Measurements from ENCODE around the gene TRIM7.

DNA sequence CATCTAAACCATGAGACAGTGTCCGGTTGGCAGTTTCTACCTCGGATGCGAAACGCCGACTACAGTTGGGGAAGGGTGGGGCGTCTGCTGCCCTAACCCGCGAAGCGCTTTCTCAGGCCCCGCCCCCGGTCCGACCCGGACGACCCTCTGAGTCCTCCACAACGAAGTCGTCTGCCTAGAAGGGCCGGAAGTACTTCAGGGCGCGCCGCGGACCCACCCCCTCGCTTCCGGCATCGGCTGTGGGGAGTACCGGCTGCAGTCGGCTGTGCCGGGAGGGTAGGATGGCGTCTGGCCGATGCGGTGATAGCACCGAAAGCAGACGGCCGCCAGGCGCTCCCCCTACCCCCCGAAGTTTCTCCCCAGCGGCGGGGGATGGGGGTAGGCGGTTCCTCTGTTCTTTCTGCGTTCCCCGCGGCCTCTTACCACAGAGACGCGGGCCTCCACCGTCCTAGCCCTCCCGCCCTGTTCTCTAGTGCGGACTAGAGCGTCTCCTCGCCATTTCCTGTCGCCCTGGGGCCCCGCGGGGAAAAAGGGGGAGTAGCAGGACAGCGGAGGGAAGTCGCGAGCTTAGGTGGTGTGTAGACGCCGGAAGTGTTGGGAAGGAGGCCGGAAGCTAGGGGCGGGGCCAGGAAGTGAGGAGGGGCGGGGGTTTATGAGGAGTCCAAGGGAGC lies 18.2 kb upstream of the TRIM7 start, which contains the start of gene TRIM41:
- TF ChIP-seq CTCF (IDR thresholded peaks at IDR 0.05) = no peak
- peak; percentile 91 to 95 for TF ChIP-seq POLR2A (IDR thresholded peaks at IDR 0.05)
- TF ChIP-seq POLR2AphosphoS5 (IDR thresholded peaks at IDR 0.05) = peak; percentile 83 to 98 (median 92)

All from sigmoid colon (tissue), 4 donors.